Activated naive CD4-positive, alpha-beta T cell treated with Interleukin-2 at 50 U/mL for 16 hours (primary cell): ENCODE measurements around the gene TM9SF4.

Experiments used
- DNase-seq: peaks from one replicate; pipeline ENCODE4 v3.0.0-alpha.2; 2020

Gene TM9SF4

DNA sequence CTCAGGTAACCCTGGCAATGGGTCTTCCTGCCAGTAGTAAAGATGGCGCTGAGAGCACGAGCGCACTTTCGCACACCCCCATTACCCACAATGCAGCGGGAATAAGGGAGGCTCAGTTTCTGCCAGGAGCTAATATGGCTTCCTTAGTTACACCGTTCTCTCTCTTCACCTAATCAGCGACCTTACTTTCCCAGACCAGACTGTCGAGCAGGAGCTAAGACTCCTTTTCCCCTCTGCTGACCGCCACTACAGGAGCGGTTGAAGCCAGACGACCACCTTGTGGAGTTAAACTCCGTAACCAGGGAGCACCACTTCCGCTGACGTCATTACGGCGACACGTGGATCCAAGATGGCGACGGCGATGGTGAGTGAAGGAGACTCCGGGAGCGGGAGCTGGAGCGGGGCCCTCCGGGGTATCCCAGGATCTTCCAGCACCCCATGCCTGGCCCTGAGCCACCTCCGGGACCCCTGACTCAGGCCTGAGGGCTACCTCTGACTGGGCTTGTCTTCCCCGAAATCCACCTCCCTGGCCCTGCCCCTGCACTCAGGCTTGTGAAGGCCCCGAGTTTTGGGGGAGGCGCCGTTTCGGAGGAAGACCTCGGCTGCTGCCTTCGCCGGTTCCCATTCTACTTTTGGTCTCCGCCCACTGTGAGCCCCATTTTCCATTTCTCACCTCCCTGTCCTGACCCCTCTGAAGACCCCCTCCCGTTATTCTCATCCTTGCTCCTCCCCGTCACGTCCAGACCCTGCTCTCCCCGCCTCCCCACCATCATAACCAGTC is at the start of gene TM9SF4:
Gene TM9SF4, plus strand, starts transcription at position 323 of the 781 bp plus-strand sequence. Its CDS starts 27 bp downstream, at position 350.
- peak; percentile 89 for DNase-seq

DNA sequence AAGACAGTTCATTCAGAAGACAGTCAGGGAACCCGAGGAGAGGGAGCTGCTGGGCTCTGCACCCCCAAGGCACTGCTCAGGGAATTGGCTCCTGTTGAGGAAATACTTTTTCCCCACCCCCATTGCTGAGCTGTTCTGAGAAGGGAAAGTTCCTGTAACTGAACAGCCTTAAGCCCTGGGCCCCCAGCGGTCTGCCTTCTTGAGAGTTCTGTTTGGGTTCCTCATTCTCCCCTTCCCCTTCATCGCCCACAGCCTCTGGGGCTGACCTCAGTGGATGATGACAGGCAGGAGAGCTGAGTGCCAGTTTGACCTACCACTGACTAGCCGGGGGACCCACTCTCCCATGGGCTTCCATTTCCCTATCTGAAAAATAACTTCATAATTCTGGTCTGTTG is 46.7 kb upstream of the TM9SF4 start:
- DNase-seq = no peak

- DNase-seq = no peak
Measured at GRCh38 chr20:32063695-32064094, 45.8 kb upstream of the TM9SF4 start.

DNA sequence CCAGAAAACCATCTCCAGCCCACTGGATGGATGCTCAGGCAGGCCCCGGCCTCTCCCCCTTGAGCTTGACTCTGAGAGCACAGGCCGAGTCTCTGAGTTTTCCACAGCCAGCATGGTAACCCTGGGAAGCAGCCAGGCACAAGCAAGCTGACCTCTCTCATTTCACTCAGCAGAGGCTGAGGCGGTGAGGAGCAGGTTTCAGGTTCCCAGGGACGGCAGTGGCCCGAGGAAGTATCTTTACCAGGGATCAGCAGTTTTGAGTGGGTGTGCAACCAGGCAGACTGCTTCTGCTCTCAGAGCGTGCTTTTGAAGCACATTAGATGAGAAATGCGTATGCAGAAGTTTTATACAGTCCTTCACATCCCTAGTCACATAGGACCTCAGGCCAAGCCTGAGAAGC is 44.8 kb upstream of the TM9SF4 start:
- no peak for DNase-seq

- DNase-seq = no peak
Measured at GRCh38 chr20:32067234-32067821, 42.2 kb upstream of the TM9SF4 start.

DNA sequence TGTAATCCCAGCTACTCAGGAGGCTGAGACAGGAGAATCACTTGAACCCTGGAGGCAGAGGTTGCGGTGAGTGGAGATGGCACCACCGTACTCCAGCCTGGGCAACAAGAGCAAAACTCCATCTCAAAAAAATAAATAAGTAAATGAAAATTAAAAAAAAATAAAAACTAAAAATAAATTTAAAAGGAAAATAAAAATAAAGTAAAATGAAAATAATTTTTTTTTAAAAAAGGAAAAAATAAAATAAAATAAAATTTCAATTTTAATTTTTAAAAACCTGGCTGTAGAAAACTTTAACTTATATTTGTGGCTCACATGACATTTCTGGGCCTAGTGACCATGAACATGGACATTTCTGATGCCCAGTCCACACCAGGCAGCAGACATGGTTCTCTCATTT is 41.3 kb upstream of the TM9SF4 start:
- no peak for DNase-seq

DNA sequence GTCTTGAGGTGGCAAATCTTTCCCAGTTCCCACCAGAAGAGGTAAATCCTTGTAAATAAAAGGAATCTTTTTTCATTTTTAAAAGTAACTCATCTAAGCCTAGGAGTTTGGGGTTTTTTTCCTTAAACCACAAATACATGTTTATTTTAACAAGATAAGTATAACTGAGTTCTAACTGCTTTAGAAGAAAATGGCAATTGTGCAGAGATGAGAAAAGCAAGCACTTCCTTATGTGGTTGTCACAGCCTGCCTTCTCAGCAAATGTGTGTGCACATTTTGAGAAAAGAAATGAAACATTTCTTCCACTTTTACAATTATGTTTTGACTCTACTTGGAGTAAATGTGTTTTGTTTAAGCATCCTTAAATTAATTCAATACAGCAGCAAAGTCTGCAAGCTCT is 39.8 kb upstream of the TM9SF4 start:
- no peak for DNase-seq

GRCh38 chr20:32070282-32070681 is 39.2 kb upstream of the TM9SF4 start:
- DNase-seq = no peak

DNA sequence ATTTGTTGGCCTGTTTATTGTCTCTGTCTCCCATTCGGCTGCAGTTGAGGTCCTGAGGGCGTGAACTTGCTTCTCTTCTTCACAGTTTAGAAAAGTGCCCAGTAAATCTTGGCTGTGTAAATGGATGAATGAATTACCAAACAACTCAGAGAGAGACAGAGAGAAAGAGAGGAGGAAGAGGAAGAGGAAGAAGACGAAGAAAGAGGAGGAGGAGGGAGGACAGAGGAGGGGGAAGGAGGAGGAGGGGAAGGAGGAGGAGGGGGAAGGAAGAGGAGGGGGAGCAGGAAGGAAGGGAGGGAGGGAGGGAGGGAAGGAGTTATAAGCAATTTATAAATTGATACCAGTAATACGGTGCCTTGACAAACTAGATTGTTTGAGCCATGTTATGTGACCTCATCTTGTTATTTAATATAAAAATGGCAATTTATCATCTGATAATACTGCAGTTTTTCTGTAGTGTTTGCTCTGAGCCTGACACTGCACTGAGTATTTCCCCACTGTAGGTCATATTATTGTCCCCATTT is 38.8 kb upstream of the TM9SF4 start:
- no peak for DNase-seq

DNA sequence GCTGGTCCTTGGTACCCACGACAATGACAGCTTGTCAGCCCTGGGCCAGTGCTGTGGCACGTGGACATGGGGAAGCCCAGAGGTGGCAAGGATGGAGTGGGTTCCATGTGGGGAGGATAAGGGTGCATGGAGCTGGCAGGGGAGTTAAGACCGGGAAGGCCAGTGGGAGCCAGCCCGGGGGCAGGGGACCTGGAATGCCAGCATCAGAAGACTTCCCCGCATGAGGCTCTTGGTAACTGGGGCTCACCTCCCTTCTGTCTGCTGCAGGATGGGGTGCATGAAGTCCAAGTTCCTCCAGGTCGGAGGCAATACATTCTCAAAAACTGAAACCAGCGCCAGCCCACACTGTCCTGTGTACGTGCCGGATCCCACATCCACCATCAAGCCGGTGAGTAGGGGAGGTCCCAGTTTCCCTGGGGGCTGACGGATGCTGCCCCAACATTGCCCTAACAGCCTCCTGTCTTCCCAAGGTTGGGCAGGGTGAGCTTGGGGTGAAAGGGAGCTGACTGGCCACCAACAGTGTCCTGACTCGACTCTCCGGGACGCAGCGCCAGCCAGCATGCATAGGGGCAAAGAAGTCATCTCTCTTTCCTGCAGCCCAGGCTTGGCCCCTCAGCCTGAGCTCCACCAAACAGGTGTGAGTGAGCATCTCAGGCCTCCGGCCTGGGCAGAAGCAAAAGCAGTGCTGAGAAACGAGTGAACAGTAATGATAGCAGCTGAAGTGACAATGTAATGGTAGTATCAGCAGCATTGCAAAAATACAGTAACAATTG is 37.9 kb upstream of the TM9SF4 start:
- no peak for DNase-seq

DNA sequence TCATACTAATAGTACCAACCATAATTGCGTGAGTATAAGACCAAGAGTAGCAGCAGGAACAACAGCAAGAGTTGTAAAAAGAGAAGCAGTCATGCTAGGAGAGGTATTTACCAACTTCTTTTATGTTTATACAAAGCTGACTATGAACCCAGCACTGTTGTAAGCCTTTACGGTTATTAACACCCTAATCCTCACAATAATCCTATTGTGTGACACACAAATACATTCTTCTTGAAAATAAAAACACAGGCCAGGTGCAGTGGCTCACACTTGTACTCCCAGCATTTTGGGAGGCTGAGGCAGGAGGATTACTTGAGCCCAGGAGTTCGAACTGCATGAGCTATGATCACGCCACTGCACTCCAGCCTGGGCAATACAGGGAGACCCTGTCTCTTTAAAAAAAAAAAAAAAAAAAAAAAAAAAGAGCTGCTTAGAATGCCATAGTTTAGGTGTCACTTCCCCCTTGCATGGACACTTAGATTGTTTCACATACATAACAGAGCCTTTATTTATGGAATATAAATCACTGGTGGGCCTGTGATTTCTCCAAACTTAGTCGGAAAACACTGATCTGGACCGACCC is 37.3 kb upstream of the TM9SF4 start:
- DNase-seq = no peak

DNA sequence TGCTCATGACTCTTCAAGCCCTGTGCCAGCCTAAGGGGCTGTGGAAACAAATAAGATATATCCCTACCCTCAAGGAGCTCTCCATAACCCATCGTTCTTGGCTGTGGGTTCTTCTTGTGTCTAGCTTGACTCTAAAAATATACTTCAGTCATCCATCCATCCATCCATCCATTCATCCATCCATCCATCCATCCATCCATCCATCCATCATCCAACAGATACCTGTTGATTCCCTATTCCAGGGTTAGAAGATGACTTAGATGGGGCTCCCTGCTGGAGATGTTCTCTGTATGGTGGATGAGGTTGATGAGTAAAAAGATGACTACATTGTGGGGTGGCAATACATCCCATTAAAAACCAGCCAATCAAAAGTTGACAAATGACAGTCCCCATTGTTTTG is 34.0 kb upstream of the TM9SF4 start:
- DNase-seq = no peak

GRCh38 chr20:32077190-32077589 is 32.3 kb upstream of the TM9SF4 start:
- no peak for DNase-seq

DNA sequence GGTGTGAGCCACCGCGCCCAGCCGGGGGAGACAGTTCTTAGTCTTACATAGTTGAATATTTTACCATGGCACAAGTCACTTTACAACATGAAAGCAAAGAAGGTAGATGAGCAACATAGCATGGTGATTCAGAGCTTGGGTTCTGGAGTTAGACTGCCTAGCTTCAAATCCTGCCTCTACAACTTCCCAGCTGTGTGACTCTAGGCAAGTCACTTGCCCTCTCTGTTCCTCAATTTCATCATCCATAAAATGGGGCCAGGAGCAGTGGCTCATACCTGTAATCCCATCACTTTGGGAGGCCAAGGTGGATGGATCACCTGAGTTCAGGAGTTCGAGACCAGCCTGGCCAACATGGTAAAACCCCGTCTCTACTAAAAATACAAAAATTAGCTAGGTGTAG is 31.2 kb upstream of the TM9SF4 start:
- no peak for DNase-seq

GRCh38 chr20:32078791-32079190 is 30.7 kb upstream of the TM9SF4 start:
- DNase-seq = no peak

GRCh38 chr20:32079655-32080109 is 29.8 kb upstream of the TM9SF4 start:
- DNase-seq = no peak

DNA sequence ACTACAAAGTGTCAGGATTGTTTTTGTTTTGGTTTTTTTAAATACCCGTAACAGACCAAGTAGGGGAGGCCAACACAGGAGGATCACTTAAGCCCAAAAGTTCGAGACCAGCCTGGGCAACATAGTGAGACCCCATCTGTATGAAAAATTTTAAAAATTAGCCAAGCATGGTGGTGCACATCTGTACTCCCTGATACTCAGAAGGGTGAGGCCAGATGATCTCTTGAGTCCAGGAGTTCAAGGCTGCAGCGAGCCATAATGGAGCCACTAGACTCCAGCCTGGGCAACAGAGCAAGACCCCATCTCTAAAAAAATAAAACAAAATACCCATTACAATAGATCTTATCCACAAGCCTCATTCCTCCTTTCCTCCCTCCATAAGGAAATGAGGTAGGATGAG is 28.7 kb upstream of the TM9SF4 start:
- DNase-seq = no peak

- DNase-seq = no peak
Measured at GRCh38 chr20:32083469-32083868, 26.0 kb upstream of the TM9SF4 start.

DNA sequence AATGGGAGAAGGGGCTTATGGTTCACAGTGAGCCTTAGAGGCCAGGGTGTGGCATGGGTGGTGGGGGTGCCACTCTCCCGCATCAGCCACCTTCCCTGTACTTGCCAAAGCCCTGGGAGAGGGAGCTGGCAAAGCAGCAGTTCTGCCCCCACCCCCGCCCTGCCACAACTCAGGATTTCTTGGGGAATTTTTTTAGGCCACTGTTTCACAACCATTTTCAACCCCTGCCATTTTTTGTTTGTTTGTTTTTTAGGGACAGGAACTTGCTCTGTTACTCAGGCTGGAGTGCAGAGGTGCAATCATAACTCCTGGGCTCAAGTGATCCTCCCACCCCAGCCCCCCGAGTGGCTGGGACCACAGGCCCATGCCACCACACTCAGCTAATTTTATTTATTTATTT is 22.4 kb upstream of the TM9SF4 start:
- DNase-seq = no peak

DNA sequence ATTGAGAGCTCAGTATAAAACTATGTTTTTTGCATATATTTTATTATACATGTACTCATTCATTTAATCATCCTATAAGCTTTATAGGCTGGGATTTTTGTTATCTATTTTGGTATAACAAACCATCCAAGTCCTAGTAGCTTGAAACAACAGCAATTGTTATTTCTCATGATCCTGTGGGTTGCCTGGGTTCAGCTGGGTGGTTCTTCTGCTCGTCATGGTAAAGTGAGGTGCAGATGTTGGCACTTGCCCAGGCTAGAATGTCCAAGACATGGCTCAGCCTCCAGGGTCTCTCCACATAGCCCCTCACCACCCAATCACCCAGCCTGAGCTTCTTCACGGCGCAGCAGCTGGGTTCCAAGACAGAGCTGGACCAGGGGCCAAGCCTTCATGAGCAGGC is 20.8 kb upstream of the TM9SF4 start:
- no peak for DNase-seq

DNA sequence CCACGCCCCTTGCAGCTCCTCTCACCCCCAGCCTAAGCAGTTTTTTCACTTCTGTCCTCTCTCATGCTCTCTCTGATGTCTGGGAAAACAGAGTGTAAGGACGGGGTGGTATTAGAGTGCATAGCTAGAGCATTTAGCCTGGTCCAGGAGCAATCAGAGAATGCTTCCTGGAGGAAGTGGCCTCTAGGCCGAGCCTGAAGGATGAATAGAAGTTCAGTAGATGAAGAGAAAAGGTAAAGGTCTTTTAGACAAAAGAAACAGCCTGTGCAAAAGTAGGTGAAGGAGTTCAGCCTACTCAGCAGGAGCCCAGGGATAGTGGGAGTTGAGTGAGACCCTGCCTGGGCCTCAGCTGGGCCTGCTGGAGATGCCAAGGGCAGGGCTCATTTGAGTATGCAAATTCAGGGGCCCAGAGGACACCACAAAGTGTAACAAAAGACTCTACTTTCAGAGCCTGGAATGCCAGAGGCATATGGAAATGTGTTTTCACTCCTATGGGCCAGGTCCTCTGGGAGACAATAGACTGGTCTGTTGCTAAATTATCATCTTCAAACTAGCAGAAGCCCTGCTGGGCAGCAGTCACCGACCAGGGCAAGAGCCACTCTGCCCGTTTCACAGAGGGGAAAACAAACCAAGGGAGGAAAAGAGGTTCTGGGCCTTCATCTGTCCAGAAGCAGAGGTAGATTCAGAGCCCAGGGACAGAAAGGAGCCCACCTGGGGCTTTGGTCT is 19.7 kb upstream of the TM9SF4 start:
- no peak for DNase-seq

DNA sequence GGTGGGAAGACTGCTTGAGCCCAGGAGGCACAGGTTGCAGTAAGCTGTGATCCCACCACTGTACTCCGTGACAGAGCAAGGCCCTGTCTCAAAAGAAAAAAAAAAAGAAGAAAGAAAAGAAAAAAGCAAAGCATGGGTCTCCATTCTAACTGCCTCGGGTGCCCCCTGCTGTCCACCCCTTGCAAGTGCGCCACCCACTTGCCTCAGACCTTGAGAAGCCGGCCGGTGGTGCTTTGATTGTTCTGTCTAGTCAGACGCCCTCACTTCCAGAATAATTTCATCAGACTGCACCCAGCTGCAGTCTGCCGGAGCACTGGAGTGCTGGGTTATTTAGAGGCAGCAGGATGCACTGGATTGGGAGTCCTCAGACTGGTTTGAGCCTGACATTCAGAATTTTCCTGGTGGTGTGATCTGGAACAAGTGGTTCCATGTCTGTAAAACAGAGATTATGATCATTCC is 17.6 kb upstream of the TM9SF4 start:
- DNase-seq = peak; percentile 80

DNA sequence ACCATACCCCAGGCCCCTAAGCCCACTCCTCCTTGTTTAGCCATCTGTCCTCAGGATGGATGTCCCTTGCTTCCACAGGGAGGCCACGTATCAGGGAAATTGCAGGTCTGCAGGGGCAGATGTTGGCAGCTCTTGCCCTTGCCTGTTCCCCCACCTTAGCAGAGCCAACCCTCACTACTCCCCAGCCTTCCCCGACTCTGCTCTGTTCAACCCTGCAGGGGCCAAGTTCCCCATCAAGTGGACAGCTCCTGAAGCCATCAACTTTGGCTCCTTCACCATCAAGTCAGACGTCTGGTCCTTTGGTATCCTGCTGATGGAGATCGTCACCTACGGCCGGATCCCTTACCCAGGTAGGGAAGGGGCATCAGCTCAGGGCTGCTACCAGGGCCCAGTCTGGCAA is 10.7 kb upstream of the TM9SF4 start:
- DNase-seq = no peak
